Measurements from ENCODE around the gene SMIM29.
A peak's percentile ranks its signal among the peaks of the same experiment; 100 is the strongest.

Gene SMIM29

DNA sequence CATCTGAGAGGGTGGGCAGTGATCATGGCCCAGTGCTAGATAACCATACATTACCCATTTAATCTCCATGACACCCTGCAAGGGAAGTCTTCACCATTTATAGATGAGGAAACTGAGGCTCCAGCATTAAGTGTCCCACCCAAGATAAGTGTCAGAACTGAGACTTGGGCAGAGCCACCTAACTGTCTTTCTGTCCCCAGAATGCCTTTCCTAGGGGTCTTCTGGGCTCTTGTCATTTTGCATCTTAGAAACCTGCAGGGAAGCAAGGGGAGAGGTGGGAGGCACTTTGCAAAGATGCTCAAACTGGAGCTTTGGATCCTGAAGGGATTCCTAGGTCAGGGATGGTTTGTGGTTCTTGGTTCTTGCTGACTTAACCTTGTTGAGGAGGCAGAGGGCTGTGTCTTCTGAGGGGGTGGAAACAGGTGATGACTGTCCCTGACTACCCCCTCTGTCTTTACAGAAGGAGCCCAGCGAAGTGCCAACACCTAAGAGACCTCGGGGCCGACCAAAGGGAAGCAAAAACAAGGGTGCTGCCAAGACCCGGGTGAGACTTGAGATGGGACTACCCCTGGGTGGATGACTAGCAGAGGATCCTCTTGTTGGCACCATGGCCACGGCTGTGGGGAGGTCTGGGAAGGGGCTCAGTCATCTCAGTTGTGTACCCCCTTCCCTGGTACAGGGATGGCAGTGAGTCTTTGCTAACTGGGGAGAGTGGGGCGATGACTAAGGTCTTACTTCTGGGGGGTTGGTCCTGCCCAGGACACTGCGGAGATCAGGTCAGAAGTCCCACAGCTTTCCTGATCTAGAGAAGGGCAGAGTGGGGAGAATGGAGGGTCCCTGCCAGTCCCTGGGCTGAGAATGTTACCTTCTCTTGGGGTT is 6.3 kb downstream of the SMIM29 start:
- no peak overlapping the region for H3K4me3 ChIP-seq (ENCODE audit: low read length)
- TF ChIP-seq, protein P1, sequence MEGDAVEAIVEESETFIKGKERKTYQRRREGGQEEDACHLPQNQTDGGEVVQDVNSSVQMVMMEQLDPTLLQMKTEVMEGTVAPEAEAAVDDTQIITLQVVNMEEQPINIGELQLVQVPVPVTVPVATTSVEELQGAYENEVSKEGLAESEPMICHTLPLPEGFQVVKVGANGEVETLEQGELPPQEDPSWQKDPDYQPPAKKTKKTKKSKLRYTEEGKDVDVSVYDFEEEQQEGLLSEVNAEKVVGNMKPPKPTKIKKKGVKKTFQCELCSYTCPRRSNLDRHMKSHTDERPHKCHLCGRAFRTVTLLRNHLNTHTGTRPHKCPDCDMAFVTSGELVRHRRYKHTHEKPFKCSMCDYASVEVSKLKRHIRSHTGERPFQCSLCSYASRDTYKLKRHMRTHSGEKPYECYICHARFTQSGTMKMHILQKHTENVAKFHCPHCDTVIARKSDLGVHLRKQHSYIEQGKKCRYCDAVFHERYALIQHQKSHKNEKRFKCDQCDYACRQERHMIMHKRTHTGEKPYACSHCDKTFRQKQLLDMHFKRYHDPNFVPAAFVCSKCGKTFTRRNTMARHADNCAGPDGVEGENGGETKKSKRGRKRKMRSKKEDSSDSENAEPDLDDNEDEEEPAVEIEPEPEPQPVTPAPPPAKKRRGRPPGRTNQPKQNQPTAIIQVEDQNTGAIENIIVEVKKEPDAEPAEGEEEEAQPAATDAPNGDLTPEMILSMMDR (conservative IDR thresholded peaks at IDR 0.05; ENCODE audit: low read depth, low read length), result no peak
- no peak for DNase-seq (ENCODE audit: low read depth)

DNA sequence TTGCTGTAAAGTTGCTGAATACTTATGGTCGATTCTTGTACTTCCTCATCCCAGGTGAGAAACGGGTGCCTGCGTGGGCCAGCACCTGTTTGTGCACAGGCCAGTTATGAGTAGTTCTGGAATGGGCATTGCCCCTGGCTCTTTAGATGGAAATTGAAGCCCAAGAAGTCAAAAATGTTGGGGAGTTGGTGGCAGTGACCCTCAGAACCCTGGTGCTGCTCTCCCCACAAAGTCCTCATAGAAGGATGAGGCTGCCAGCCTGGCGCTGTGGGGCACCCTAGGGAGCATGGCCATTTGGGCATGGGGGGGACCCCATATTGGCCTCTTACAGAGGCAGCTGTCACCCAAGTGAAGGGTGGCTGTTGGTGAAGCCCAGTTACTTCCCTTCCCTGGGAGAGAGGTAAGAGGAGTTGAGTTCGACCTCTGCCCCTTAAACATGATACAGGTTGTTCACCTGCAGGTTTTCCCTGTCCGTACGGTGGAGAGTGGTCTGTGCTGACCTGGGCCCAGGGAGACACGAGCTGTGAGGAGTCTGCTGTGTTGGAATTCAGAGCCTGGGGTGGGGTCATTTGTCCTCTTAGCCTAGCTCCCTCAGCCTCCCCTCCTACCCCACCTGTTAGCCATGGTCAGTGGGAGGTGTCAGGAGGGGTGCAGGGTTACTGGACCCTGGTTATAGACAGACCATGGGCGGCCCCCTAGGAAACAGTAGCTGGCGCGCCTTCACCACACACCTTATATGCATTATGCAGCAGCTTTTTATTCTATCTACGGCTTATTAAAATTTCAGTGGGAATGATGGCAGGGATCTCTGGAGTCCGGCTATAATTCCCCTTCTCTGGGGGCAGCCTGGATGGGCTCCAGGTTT is 7.2 kb downstream of the SMIM29 start:
- no peak overlapping the region for H3K4me3 ChIP-seq (ENCODE audit: low read length)
- no peak for DNase-seq (ENCODE audit: low read depth)
- TF ChIP-seq, protein P1 (conservative IDR thresholded peaks at IDR 0.05; ENCODE audit: low read depth, low read length), result no peak

DNA sequence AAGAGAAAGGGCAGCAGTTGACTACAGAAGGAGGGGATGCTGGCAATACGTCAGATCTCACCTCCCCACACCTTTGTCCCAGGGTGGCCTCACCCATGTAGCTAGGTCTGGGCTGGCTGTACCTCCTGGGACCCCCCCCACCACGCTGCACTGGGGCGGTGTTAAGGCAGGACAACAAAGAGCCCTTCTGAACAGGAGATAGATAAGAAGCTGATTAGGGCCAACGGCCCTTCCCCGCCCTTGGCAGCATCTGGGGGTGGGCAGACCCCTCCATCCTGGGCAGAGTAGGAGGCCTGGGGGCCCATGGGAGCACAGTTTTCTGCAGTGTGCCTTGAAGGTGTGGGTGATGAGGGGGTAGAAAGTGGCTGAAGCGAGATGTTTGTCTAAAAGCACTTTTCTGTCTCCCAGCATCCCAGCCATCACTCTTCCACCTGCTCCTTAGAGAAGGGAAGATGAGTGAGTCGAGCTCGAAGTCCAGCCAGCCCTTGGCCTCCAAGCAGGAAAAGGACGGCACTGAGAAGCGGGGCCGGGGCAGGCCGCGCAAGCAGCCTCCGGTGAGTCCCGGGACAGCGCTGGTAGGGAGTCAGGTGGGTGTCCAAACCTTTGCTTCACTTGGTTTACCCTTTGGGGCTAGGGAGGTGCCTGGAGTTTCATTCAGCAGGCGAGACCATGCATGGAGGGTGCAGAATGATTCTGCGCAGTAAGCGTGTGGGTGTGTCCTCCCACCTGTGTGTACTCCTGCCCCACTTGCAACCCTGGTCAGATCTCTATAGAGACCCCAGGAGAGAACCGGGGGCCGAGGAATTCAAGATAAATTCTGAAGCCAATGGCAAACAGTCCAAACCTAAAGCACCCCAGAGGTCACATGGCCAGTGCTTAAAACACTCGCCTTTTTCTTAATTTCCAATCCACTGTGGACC is 8.2 kb downstream of the SMIM29 start:
- no peak for DNase-seq (ENCODE audit: low read depth)
- peak overlapping the region; percentile 5 for H3K4me3 ChIP-seq (ENCODE audit: low read length)
- TF ChIP-seq, protein P1 (conservative IDR thresholded peaks at IDR 0.05; ENCODE audit: low read depth, low read length), result no peak

DNA sequence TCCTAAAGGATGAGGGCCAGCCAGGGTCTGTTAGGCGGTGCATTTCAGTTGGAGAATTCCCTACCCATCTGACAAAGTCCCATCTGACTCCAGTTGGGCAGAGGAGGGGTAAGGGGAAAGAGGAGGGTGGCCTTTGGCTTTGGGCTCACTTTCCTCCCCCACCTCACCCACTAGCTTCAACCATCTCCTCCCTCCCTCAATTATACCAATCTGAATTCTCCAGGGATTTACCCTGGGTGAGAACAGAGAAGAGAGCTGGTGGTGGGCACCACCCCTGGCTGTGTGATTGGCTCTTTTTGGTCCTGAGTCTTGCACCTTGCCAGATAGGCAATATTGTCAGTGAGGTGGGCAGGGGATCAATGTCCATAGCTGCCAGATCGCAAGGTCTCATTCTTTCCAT is 8.9 kb downstream of the SMIM29 start:
- TF ChIP-seq, protein P1 (conservative IDR thresholded peaks at IDR 0.05; ENCODE audit: low read depth, low read length), result no peak

DNA sequence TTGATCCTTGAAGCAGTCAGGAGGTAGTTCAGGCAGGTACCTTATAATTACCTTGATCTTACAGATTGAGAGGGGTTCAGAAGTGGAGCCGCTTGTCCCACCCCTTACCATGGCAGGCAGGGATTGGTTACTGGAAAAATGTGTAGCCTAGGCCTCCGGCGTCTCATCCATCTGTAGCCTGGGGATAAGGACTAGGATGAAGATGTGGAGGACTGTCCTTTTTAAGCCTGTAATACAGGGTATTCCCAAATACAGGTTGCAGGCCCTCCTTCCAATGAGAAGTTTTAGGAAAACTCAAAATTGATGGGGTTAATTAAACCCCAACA is 9.3 kb downstream of the SMIM29 start:
- TF ChIP-seq, protein P1 (conservative IDR thresholded peaks at IDR 0.05; ENCODE audit: low read depth, low read length), result no peak
- no peak for DNase-seq (ENCODE audit: low read depth)
- H3K4me3 ChIP-seq (ENCODE audit: low read length), result peak overlapping the region; percentile 78

More for the DNA sequence above, 8.9 kb downstream of the SMIM29 start:
- DNase-seq (ENCODE audit: low read depth), result no peak
- H3K4me3 ChIP-seq (ENCODE audit: low read length), result peak overlapping the region; percentile 78

DNA sequence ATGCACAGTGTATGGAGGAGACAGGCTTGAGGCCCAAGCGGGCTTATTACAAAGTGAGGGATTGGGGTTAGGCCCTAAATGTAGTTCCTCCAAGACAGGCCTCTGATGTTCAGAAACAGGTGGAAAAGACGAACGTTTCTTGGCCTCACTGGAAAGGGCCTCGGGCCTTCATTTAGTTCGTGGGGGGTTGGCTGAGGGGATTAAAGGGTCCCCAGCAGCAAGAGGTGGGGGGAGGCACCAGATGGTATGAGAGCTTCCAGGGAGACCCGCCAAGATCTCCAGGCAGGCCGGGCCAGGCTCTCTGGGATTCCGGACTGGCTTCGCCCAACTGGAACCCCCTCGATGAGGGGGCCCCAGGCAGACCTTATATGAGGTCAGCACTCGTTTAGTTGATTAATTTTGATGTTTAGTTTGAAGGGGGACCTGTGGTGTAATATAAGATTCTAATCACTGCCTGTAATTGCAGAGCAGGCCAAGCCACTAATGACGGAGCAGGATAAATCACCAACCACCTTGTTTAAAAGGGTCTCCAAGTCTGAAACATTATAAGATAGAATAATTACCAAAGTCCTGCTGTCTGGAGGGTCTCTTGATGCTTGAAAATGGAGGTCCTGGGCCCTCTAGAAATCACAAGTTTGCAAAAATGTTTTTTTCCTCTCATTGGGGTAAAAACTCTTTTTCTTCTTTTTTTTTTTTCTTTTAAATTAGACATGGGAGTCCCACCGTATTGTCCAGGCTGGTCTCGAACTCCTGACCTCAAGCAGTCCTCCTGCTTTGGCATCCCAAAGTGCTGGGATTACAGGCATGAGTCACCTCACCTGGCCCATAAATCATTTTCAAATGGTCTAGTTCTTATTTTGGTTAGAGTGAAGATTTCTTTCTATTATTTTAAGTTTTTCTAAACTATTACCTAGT is 10.0 kb downstream of the SMIM29 start:
- H3K4me3 ChIP-seq (ENCODE audit: low read length), result peak overlapping the region; percentile 78
- DNase-seq (ENCODE audit: low read depth), result no peak
- TF ChIP-seq, protein P1 (conservative IDR thresholded peaks at IDR 0.05; ENCODE audit: low read depth, low read length), result no peak

All from retinal pigment epithelial cell (primary cell).